DMS 273 (cell line): ENCODE results near the gene RRN3.
"Not testable (repeated sequence)": the region's sequence is repeated elsewhere in the genome, so short reads cannot be mapped to it uniquely, and the experiment has no call there.

Source experiments
- DNase-seq: peaks from one replicate; lab custom pipeline; 2025; ENCODE audit not compliant: unreplicated experiment; lab: John Stamatoyannopoulos, UW

Gene RRN3

DNA sequence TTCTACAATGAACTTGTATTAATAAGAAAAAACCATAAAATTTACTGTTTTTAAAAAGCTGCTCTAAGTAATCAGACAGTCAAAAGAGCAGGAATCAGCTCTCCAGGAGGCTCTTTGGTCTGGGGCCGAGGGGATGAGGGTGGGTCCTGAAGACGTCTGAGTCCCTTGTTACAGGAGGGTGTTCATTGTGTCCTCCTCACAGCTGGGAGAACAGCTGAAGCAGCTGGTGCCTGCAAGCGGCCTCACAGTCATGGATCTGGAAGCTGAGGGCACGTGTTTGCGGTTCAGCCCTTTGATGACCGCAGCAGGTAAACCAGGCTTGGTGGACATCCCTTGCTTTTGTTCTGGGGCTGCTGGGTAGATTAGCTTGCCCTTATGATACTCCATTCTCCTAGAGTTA lies 64.3 kb downstream of the RRN3 start:
- DNase-seq, result not testable (repeated sequence)

DNA sequence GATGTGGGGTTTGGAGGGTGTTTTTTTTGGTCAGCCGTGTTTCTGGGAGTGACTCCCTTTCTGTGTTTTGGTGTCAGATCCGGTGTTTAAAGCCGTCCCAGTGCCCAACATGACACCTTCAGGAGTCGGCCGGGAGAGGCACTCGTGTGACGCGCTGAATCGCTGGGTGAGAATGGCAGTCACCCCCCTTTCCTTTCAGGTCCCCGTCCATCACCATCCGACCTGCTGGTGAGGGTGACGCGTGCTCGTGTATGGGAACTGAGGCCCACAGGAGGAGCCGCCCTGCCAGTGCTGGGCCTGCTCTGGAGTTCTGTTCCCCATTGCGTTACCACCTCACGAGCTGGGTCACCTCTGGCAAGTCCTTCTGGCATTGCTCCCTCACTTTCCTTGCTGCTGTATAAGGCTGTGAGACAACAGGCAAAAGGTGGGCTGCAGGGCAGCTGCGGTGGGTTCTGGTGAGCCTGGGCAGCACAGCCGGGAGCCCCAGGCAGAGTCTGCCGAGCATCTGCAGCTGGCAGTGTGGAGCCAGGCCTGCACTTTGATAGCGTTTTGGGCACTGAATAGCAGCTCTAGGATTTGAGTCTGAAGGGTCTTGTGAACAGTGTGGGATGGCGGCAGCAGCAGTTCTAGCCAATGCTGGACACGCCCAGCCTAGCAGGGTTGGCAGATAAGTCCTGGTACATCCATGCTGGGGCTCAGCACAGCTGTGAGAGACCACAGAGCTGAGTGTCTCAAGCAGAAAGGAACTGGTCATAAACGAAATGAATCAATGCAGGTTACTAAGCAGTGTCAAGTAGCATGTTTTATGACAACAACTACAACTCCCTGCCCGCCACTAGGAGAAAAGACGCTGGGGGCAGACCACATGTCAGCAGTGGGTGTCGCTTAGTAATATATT lies 65.0 kb downstream of the RRN3 start:
- DNase-seq, result not testable (repeated sequence)

DNA sequence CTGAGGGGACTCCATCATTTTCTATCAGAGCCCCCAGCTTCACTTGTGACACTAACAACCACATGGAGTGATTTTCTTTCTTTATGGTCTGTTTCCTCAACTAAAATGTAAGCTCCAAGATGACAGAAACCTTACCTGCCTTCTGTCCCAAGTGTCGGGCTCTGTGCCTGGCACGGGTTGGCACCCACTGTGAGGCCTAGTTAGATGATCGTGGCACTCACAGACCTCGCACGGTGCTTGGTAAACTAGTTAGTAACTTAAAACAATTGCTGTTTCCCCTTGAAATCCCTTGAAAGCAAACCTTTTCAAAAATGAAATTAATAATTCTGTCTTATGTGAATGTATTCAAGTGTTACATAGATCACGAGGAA lies 65.7 kb downstream of the RRN3 start:
- not testable (repeated sequence) for DNase-seq

DNA sequence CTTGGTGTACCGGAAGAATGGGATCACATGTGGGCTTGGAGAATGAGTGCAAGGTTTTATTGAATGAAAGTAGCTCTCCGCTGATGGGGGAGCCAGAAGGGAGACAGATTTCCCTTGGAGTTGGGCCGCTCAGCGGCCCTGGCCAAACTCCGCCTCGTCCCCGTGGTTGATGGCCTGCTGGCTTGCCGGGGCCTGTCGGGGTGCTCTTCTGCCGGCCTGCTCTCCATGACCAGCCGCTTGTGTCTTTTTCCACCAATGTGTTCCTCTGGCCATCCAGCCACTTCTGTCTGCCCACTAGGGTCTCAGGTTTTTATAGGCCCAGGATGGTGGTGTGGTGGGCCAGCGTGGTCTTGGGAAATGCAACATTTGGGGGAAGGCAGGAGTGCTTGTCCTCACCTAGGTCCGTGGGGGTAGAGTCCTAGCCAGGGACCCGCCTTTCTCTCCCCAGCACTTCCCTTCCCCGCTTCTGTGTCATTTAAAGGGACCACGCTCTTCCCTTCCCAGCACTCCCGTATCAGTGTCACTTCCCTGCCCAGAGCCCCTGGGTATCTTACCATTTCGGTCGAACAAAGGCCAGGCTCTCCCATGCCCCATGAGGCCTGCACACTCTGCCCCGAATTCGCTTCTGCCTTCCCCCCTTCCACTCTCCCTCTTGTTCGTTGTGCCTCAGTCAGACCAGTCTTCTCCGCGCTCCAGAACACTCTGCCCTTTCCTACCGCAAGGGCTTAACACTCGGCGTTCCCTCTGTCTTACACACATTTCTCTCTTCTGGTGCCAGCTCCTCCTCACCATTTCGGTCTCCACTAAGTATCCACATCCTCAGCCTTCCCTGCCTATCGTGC lies 66.3 kb downstream of the RRN3 start:
- not testable (repeated sequence) for DNase-seq

DNA sequence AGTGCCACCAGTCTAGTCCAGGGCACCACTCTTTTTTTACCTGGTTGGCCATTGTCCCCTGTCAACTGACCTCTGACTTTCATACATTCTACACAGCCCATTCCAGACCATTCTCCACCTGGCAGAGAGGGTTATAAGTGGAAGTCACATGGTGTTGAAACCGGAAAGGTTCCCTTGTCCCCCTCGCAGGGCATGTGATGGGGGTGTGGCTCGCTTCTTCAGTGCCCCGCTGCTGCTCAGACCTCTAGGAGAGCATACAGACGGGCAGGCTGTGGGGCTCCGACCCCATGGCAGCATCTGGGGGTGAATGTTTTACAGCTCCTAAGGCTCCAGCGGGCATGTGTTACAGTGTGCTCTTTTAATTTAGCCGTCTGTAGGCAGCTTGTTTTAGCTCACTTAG lies 67.0 kb downstream of the RRN3 start:
- DNase-seq, result not testable (repeated sequence)

DNA sequence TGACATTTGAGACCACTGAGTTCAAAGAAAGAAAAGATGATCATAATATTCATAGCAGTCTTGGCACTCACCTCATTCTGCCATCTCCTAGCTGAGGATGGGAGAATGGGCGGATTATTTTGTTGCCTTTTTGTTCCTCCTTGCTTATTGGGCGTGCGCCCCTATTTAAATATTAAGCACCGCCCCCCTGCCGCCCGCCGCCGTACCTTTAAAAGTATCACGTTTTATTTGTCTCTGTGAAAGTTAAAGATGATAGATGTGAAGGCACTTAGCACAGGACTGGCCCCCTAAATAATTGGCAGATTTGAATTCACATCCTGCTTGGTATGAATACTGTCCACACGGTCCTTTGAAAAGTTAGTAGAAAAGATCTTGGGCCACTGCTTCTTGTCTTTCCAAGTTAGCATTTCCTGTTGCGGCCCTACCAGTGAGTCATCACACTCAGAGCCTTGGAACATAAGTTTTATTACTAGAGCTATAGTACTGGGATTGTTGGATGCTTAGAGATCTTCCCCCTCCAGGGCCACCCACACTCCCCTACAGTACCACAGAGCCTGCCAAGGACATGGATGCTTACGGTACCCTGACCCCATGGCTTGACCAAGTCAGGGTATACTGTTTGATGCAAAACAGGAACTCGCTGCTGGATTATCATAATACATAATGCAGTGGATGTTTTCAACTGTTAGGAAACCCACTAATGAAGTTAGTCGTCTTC lies 68.7 kb downstream of the RRN3 start:
- DNase-seq, result not testable (repeated sequence)

DNA sequence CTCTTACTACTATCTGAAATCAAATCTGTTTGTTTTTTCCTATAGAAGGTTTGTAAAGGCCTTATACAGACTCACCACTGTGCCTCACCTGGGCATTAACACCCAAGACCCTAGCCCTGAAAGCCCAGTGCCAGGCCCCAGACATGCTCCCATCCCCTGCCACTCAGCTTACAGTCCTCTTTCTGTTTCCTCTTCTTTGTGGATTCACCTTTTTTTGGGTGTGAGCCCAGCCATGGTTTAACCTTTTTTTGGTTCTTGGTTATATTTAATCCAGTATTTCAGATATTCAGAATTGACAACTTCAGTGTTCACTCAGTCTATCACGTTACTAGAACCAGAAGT lies 69.2 kb downstream of the RRN3 start:
- not testable (repeated sequence) for DNase-seq

DNA sequence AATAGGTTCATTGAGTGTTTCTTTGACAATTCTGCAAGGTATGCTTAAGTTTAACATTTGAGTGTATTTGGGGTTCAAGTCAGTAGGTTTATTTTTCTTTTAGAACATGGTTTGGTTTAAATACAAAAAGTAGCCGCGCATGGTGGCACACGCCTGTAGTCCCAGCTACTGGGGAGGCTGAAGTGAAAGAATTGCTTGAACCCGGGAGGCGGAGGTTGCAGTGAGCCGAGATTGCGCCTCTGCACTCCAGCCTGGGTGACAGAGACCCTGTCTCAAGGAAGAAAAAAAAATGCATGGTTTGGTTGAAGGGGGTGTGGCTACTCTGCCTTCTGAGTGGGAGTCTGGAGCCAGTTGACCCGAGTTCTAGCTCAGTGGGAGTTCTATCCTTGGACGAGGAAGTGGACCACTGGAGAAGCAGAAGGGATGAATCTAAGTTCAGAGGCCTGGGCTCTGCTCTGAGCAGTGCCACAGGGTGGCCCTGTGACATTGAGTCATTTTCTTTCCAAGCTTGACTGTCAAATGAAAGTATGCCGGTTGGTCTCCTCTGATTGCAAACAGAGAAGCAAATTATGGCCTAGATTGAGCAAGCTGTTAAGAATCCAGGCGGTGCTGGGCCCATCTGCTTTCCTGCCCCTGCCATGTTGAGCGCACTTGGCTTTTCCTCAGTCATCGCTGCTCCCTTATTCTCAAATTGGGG lies 70.5 kb downstream of the RRN3 start:
- DNase-seq, result not testable (repeated sequence)

DNA sequence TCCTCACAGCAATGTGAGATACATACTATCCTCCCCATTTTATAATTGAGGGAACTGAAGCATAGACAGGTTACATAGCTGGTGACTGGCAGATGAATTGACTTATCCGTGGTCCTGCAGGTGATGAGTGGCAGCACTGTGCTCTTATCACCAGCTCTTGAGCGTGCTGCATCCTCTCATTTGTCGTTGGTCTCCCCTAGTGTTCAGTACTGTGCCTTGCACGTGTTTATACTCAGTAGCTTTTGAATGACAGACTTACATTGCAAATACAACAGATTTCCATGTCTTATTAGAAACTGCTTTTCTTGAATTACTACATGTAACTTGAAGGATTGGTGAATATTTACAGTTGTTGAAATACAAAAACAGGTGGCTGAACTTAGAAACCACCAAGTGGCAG lies 71.9 kb downstream of the RRN3 start:
- DNase-seq, result peak; percentile 62

DNA sequence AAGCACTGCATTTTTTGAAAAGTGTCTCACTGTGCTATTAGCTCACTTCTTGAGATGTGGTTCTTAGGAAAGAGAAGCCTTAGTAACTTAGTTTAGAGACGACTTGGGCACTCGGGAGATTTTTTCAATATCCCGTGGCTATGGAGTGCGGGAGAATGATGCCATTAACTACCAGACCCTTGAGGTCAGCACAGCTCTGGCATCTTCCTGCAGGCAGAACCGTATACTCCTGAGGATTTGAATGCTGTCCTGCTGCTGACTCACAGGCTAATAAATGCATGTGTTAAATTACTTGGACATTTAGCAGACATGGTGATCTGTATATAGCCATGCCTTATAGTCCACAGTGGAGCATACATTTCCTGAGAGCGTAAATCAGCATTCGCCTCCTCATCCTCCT lies 72.6 kb downstream of the RRN3 start:
- not testable (repeated sequence) for DNase-seq

DNA sequence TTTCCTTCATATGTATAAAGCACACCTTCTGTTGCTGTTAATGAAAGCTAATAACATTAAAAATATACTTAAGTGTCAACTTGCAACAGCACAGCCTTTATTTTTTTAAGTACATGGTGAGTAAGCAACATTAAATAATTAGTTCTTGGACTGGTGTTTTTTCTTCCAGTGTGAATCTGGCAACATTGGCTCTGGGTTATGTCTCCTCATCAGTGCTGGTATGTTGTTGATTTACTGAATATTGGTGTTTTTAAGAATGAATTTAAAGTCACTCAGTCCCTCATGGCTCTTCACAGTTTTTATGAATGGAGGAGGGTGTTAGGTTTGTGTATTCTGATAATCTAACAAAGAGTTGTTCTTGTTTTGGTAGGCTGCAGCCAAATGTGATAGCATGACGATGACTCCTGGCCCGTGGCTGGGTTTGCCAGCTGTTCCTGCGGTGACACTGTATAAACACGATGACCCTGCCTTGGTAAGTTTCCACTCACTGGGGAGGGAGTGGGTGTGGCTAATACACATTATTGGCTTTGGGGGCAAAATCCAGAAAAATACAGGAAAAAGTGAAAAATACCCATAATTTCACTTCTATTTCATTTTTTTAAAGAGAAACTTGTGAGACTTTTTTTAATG lies 77.0 kb downstream of the RRN3 start:
- DNase-seq, result peak; percentile 33

DNA sequence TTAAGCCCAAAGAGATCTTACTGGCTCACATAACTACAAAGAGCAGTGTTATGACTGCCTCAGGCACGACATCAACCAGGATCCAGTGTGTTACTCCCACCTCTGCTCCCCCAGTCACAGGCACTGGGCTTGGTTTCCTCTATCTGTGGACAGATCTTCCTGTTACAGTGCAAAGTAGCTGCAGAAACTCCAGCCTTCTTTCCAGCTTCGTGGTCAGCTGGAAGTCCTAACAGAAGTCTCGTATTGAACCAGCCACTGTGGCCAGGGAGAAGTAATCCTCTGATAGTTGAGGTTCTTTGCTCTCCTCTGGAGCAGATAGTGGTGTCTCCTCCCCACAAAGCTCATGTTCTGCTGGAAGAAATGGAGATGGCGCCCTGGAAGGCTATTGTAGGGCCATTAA lies 77.7 kb downstream of the RRN3 start:
- DNase-seq, result not testable (repeated sequence)

DNA sequence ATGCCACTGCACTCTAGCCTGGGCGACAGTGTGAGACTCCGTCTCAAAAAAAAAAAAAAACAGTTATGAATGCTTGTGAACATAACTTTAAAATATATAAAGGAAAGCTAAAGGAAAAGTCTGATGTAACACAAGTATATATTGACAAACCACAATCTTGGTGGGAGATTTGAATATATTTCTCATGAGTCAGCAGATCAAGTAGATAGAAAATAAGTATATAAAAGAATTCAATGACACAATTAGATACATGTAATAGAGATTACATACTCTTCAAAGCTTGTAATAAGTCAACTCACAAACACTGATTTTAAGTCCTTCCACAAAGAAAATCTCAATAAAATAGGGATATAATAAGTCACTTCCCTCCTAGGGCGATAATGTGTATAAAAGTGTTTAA lies 78.4 kb downstream of the RRN3 start:
- not testable (repeated sequence) for DNase-seq

DNA sequence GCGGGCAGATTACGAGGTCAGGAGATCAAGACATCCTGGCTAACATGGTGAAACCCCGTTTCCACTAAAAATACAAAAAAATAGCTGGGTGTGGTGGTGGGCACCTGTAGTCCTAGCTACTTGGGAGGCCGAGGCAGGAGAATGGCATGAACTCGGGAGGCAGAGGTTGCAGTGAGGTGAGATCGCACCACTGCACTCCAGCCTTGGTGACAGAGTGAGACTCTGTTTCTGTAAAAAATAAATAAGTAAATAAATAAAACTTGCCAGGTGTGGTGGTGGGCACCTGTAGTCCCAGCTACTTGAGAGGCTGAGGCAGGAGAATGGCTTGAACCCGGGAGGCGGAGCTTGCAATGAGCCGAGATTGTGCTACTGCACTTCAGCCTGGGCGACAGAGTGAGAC lies 81.1 kb downstream of the RRN3 start:
- DNase-seq, result not testable (repeated sequence)
